ENCODE results near the gene RNF138.
"Not testable (repeated sequence)": the region's sequence is repeated elsewhere in the genome, so short reads cannot be mapped to it uniquely, and the experiment has no call there.

RNF138 gene, protein sequence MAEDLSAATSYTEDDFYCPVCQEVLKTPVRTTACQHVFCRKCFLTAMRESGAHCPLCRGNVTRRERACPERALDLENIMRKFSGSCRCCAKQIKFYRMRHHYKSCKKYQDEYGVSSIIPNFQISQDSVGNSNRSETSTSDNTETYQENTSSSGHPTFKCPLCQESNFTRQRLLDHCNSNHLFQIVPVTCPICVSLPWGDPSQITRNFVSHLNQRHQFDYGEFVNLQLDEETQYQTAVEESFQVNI

DNA sequence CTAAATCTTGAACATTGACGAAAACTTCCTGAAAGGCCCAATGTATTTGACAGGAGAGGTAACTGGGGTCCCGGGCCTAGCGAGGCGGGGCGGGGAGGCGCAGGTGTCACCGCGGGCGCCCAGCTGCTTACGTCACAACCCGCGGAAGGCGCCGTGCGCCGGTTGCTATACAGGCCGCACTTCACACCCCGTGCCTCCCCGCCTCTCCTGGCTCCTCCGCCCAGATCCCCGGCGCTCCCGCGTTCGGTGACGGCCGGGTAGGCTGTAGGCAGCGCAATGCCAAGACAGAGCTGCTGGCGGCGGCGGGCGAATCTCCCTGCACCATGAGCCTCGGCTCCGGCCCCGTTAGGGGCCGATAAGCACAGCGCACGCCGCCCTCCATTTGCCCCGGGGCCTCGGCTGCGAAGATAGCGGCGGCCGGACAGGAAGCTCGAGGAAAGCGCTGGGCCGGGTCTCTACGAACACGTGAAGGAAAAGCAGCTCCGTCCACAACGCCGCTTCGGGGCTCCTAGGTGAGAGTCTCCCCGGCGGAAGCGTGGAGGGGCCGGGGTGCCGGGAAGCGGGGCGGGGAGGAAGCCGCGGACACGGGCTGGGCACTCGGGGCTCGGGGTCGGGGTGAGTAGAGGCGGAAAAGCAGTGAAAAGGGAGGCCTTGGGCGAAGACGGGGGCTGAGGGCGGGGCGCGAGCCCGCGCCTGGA, at the start of gene RNF138:
Gene RNF138 (plus strand): TSS at position 151 of the 698 bp plus-strand sequence. CDS start 903 bp downstream, outside the sequence.
- peak; percentile 79 for DNase-seq (ENCODE audit: low read depth)

DNA sequence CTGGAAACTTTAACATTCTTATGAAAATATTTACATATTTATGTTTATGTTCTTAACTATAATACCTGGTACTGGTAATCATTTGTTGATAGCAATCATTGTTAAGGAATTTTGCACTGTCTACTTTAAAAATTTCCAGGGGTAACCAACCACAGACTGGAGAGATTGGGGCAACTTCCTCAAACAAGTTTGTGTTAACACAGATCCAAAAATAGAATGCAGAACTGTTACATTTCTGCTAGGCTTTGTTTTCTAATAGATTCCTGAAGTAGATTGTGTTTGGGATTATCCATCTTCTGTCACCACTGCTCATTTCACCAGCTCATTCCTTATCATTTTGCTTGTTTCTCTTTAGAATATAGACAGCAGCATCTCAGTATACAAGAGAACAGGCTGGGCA, 49.3 kb upstream of the RNF138 start:
- no peak for DNase-seq (ENCODE audit: low read depth)

DNA sequence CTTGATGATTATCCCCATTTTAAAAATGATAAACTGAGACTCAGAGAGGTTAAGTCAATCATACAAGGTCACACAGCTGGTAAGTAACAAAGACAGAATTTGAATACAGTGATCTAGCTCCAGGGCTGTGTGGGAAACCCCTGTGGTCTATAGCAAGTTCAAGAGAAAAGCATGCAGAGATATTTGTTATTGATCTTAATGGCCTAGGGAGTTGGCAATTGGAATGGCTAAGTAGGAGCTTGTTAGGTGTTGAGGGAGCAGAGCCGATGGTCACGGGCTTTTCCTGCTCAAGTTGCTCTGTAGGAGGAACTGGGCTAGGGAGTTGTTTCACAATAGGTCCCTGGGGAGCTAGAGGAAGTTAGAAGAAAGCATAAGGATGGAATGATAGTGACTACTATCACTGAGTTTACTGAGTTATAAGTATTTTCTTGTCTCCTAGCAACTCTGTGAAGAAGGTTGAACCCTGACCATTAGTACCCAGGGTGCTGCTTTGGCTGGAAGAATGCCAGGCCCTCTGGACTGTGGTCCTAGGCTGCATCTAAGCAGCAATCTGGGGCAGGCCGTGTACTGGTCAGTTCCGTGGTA, 43.1 kb upstream of the RNF138 start:
- no peak for DNase-seq (ENCODE audit: low read depth)

DNA sequence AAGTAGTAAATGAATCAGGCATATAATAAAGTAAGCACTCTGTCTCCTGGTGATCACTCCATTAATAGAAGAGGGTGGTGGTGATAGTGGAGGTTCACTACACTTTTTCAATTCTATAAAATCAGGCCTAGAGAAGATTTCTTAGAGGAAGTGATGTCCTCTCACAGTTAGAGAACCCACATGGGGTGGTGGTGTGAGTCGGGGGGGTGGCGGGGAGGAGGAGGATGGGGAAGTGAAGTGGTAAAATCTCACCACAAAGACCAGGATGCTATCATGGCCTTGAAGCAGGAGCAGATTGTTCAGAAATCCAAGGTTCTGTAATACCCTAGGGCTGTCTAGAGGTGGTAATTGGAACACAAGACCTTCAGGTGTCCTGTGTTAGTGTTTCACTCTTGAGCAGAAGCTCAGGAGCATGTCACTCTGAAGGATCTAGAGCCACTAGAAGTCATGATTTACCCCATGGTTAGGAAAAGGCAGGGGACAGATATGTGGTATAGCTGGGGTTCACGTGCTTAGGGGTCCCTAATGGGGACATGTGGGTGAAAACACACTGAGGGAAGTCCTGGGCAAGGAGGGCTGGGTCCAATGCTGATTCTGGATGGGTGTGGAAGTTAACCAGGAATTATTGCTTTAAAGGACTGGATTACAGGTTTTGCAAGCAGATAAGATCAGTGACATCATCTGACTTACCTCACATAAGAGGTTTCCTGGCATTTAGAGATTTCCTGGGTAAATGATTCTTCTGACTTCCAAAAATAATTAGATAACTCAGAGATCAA, 42.1 kb upstream of the RNF138 start:
- DNase-seq (ENCODE audit: low read depth), result peak; percentile 35

DNA sequence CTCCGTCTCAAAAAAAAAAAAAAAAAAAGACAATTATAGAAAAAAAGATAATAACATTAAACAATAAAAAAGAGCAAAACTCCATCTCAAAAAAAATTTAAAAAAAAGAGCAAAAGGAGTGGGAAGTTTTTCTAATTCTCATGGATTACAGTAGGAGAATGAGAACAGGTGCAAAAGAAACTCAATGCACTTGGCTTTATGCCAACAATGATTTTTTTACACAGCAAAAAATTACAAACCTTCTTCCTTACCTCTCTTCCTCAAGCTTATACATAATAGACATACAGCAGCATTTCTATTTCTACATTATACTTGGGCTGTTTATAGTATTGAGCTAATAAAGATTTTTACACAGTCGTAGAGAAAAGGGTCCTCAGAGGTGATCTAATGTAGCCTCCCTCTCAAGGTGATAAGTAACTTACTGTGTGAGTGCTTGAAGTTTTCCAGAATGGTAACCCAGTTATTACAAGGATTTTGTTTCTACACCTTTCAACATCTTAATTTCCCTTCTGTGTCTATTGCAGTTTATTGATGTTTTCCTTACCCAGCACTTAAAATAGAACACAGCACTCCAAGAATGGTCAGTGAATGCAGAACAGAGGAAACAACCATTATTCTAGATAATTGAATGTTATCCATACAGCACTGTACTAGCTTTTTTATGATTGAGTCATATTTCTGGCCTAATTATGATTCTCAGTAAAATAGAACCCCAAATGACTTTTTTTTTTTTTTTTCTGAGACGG, 34.9 kb upstream of the RNF138 start:
- no peak for DNase-seq (ENCODE audit: low read depth)

DNA sequence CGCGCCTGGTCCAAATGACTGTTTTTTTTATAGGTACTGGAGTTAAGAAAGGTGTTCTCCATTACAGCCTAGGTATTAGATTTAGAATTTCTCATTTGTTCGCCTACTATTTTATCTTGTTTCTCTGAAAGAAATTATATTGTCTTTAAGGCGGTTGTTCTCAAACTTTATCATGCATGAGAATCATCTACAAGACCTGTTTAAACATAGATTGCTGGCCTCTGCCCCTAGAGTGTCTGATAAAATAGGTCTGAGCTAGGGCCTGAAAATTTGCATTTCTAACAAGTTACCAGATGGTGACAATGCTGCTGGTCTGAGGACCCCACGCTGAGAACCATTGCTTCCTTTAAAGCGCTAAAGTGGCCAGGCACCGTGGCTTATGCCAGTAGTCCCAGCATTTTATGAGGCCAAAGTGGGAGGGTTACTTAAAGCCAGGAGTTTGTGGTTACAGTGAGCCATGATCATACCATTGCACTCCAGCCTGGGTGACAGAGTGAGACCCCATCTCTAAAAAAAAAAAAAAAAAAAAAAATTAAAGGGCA, 34.0 kb upstream of the RNF138 start:
- DNase-seq (ENCODE audit: low read depth), result no peak

DNA sequence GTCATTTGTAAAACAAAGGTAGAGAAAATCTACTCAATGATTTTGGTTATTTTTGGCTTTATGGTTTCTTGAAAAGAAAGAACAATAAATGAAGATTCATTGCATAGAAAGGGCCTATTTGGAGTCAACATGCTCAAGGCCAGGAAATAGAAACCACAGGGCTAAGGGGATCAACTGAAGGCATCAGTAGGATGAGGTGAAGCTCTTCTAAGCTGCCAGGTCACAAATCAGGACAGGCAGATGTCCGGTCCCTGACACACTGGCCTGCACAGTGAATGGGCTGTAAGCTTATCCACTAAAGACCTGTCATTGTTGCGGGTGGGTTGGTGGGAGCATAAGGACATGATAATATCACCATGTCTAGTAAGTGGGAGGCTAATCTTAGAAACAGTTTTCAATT, 31.6 kb upstream of the RNF138 start:
- DNase-seq (ENCODE audit: low read depth), result no peak

DNA sequence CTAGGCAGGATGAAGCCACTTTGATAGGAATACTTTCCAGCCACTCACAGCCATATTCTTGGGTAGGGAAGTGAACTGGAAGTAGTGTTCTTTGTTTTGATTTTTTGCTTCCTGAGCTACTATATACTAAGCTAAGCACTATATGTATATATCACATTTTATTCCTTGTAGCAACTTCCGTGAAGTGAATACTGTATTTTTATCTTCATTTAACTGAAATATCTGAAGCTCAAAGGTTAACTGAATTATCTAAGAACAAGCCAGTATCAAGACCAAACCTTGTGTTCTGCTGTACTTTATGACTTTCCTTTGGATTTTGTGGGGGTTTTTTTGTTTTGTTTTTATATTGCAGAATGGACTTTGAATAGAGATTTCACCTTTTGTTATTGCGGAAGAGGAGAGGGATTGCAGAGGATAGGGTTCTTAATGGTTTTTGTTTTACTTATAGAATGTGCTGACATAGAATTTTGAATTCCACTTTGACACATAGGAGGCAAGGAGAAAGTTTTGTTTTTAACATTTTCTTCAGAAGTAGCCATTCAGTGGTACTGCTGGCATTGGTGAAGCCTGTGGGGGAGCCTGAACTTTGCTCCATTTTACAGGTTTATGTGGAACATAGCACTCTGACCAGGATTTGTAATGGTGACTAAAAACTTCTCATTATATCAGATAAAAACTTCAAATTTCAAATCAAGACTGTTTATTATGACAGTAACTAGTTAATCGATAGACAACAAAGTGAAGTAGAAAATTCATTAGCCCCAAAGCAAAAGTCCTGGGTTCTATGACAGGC, 24.1 kb upstream of the RNF138 start:
- DNase-seq (ENCODE audit: low read depth), result no peak

DNA sequence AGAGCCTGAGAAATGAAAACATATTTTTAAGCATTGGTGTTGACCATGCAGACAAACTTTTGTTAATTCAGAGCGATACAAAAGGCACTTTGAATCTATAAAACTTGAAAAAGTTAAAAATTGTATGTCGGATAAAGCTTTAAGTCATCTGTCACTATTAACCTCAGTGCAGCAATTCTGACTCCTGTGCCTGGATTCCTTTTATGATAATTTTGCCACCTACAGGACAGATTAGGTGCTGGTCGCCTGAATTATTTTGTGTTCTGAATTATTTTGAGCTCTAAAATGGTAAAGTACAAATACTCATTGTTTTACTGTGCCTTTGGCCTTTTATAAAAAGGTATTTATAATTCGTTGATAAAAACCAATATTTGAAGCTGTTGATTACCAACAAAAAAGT, 19.4 kb upstream of the RNF138 start:
- no peak for DNase-seq (ENCODE audit: low read depth)

DNA sequence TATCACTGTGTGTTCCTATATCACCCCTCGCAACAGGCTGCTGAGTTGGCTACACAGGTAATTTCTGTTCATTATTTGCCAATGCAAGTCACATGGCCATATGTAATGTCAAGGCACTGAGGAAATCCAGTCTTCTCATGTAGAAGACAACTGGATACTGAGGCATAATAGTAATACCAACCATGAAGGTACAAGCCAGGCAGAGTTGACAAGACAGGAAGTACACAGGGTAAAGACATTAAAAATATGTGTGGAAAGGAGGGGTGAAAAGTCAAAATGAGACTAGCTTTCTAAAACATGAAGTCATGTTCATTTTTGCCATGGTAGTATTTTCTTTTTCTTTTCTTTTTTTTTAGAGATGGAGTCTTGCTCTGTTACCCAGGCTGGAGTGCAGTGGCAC, 17.5 kb upstream of the RNF138 start:
- DNase-seq (ENCODE audit: low read depth), result no peak

DNA sequence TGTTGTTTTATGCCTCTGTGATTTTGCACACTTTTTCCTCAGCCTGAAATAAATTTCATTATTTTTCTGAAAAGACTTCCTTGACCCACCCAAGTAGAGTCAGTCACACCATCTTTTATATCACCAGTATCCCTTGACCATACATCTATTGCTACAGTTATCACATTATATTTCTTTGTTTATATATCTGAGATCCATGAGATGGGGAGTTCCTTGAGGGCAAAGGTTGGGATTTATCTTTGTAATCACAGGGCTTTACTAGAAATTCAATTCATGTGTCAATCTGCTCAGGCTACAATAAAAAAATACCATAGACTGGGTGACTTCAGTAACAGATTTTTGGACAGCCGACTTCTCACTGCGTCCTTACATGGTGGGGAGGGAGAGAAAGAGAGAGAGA, 12.8 kb upstream of the RNF138 start:
- no peak for DNase-seq (ENCODE audit: low read depth)

DNA sequence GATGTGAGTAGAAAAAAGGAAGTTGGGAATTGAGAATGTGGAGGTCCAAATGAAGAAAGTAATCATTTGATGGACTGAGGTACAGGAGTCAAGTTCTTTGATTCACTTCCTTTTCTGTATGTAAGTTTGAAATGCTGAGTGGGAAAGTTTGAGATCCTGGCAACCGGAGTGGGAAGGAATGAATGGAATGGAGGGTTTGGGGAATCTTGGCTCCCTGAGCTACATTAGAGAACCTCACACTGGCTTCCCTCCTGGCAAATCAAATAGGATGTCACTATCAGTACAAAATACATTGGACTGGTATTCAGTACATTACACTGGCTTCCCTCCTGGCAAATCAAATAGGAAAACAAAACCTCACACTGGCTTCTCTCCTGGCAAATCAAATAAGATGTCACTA, 9.8 kb upstream of the RNF138 start:
- no peak for DNase-seq (ENCODE audit: low read depth)

DNA sequence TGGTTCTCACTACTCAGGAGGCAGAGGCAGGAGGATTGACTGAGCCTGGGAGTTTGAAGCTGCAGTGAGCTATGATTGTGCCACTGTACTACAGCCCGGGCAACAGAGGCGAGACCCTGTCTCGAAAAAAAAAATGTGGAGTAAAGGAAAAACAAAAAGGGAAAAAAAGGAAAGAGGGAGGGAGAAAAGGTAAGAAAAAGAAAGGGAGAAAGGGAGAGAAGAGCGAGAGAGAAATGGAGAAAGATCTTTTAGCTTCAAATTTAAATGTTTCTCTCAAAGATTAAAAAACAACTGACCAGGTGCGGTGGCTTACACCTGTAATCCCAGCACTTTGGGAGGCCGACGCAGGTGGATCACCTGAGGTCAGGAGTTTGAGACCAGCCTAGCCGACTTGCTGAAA, 7.9 kb upstream of the RNF138 start:
- no peak for DNase-seq (ENCODE audit: low read depth)

DNA sequence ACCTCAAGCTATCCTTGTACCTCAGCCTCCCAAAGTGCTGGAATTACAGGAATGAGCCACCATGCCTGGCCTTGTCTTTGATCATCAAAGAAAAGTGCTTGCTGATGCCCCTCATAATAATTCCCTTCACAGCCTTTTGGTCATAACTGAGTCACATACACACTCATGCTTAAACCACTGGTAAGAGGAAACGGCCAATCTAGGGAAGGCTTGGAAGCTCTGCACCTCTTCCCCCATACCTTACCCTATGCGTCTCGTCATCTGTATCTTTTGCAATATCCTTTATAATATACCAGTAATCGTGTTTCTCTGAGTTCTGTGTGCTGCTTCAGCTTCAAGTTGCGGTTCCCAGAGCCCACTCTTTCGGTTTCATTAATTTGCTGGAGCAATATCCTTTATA, 4.8 kb upstream of the RNF138 start:
- no peak for DNase-seq (ENCODE audit: low read depth)

DNA sequence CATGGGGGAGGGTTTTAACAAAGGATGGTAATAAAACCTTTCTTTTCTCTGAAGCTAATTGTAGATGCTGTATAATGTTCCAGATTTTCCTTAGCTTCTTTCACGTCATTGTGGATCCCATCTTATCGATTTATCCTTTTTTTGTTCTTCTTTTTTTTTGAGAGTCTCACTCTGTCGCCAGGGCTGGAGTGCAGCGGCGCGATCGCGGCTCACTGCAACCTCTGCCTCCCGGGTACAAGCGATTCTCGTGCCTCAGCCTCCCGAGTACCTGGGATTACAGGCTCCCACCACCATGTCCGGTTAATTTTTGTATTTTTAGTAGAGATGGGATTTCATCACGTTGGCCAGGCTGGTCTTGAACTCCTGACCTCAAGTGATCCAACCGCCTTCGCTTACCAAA, 843 bp upstream of the RNF138 start:
- DNase-seq (ENCODE audit: low read depth), result not testable (repeated sequence)

DNA sequence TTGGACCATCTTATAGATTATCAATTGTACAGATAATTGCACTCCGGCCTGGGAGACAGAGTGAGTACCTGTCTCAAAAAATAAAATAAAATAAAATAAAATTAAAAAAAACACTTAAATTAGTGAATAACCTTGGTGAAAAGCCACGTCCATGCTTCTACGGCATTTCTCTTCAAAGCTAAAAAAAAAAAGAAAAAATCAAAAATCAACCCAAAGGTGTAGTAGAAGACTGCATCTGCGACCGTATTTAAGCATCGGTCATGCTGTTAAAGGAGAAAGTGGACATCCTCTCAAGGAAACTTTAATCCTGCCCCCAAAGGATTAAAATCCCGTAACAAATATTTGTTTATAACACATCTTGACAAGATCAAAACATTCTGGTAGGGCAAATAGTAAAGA, 350 bp upstream of the RNF138 start:
- no peak for DNase-seq (ENCODE audit: low read depth)

DNA sequence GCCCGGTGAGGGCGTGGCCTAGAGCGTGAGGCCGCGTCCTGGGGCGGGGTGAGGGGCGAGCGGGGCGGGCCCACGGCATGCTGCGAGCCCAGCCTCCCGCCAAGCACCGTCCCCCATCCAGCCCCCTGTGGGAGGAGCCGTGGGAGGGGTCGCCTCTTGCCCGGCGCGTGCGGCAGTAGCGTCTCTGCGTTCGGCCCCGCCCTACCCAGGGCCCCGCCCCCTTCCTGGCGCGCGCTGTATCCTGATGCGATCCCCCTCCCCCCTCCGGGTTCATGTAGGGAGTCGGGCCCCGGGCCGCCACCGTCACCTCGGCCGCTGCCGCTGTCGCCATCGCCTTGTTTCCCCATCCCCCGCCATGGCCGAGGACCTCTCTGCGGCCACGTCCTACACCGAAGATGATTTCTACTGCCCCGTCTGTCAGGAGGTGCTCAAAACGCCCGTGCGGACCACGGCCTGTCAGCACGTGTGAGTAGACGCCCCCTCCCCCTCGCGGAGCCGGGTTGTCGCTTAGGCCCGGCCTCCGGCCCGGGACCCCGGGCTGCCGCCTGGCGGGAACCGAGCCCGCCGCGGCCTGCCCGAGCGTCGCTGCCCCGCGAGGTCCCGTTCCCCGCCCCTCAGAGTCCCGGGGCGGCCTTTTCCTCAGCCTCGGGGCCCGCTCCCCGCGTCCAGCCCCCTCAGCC, 888 bp downstream of the RNF138 start:
- DNase-seq (ENCODE audit: low read depth), result peak; percentile 100

DNA sequence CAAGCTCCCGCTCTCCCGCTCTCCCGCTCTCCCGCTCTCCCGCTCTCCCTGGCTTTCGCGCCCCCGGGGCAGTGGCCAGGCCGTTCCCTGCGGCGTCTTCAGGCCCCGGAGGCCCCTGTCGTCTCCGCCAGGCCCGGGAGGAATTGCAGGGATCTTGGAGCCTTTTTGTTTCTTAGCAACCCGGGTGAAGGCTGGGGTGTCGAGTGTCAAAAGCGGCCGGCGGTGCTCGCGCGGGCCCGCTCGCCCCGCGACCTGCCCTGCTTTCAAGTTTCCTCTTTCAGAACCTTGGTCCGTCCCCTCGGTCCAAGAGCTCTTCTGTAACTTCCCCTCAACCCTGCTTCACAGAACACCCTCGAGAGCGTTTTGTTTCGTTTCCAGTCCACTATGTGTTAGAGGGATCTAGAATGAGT, 1.4 kb downstream of the RNF138 start:
- no peak for DNase-seq (ENCODE audit: low read depth)

DNA sequence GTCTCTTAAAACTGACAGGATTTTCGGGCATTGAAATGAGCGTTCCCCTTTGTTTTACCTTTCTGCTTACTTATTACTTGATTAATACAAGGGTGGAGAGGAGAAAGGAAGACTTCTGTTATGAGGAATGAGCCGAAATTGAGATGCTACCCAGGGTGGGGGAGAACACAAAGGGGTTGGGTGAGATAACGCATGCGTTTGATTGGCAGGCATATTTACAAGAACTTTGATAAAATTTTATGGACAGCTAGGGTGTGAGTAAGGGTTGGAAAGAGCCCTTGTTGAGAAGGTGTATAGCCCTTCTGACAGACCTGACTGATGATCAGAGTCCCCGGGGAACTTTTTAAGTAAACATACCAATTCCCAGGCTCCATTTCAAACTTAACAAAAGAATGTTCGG, 1.8 kb downstream of the RNF138 start:
- DNase-seq (ENCODE audit: low read depth), result no peak

DNA sequence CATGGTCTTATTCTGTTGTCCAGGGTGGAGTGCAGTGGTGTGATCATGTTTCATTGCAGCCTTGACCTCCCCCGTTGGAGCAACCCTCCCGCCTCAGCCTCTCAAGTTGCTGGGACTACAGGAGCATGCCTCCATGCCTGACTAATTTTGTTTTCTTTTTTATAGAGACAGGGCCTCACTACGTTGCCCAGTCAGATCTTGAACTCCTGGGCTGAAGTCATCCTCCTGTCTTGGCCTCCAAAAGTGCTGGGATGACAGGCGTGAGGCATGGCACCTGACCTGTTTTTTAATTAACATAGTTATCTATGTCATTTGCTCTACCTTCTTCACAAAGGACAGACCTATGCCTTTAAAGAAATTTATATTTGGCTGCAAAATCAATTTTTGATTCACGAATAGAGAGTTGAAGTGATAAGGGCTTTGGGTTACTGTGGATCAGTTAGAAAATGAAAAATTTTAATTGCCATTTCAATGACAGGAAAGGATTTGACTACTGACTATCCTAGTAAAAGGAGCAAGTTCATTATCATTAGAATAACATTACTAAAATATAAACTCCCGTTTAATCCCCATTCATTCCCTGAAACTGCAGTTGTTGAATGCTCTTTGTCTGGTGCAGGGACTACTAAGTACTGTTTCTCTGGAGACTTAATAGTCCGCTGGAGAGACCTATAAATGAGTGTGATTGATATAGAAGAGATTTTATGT, 3.7 kb downstream of the RNF138 start:
- DNase-seq (ENCODE audit: low read depth), result no peak
